HFFc6 (cell line): ENCODE data around the gene SLC39A11. TPM values are rescaled to one million over a fixed set of nuclear protein-coding genes. Genes with fewer than 3 reads are reported as not detected.
A peak's percentile ranks its signal among the peaks of the same experiment; 100 is the strongest.

Source experiments
- DNase-seq: peaks from one replicate; pipeline ENCODE4 v3.0.0-alpha.2; 2018
- H3K27ac Mint-ChIP-seq: 2 replicates; pipeline ENCODE4 v1.8.0; 2020; ENCODE audit warnings: mild to moderate bottlenecking, mixed read lengths
- H3K27me3 Mint-ChIP-seq: 2 replicates; pipeline ENCODE4 v1.8.0; 2021; ENCODE audit warnings: mild to moderate bottlenecking, moderate library complexity, mixed read lengths; ENCODE audit not compliant: insufficient read depth
- H3K36me3 Mint-ChIP-seq: 2 replicates; pipeline ENCODE4 v1.8.0; 2021; ENCODE audit warnings: low read depth, mixed read lengths
- H3K4me1 Mint-ChIP-seq: 2 replicates; pipeline ENCODE4 v1.8.0; 2020; ENCODE audit warnings: low read depth, mixed read lengths
- H3K4me3 Mint-ChIP-seq: 2 replicates; pipeline ENCODE4 v1.8.0; 2020; ENCODE audit warnings: mild to moderate bottlenecking, moderate library complexity, mixed read lengths
- H3K9me3 Mint-ChIP-seq: 2 replicates; pipeline ENCODE4 v1.8.0; 2020; ENCODE audit warnings: mild to moderate bottlenecking, mixed read lengths
- CTCF ChIP-seq: fragments of 200-600 bp; sonication (generic); IDR thresholded peaks from 2 replicates; pipeline ENCODE4 v1.5.0; 2021; ENCODE audit warnings: antibody characterized with exemption, mild to moderate bottlenecking
- total RNA-seq, 6 experiments: library from RNA; stranded (reverse); fragmentation: NEBNext Ultra II Directional; extraction: Animal tissue kit (Norgen Biotek cat#: 25700); gene quantifications; 2 replicates in 1 of 6; 3 replicates in 5 of 6; pipeline ENCODE4 v1.2.3, GENCODE V29; 2021

Gene SLC39A11
- total RNA-seq, 6 experiments from 2014 or later = 29.7 to 40.6 (median 34.9) TPM

DNA sequence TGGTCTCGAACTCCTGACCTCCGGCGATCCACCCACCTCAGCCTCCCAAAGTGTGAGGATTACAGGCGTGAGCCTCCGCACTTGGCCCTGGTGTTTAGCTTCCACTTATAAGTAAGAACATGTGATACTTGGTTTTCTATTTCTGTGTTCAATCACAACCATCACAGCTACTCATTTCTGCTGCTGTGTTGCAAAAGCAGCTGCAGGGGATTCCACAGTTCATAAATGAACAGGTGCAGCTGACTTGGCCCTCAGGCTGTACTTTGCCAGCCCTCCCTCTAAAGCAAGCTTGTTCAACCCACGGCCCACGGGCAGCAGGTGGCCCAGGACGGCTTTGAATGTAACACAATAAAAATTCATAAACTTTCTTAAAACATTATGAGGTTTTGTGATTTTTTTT is 79.2 kb downstream of the SLC39A11 start:
- Mint-ChIP-seq H3K27ac (0 out of 2 replicates have a peak overlapping the region, but pooled peaks have one; percentile 8), H3K4me1 (peaks cover 56% of the 10 kb centered on the region), H3K36me3 (peaks cover 4% of the 10 kb centered on the region; the same call in 1 of the 2 replicates), H3K4me3 (no peak overlapping the region), H3K27me3 (peaks cover 2% of the 10 kb centered on the region; the same call in 1 of the 2 replicates), H3K9me3 (peaks cover 6% of the 10 kb centered on the region; the same call in 1 of the 2 replicates)
- no peak for TF ChIP-seq CTCF
- no peak for DNase-seq

- Mint-ChIP-seq H3K36me3 (no peaks in the 10 kb centered on the region), H3K27me3 (peaks cover 2% of the 10 kb centered on the region; the same call in 1 of the 2 replicates), H3K27ac (no peak overlapping the region; the same call in 1 of the 2 replicates)
Measured at GRCh38 chr17:73011016-73011486, 81.4 kb downstream of the SLC39A11 start.

GRCh38 chr17:73010414-73010813 is 82.1 kb downstream of the SLC39A11 start:
- Mint-ChIP-seq H3K27ac (no peak overlapping the region), H3K4me1 (peaks cover 32% of the 10 kb centered on the region), H3K27me3 (peaks cover 2% of the 10 kb centered on the region; the same call in 1 of the 2 replicates), H3K36me3 (no peaks in the 10 kb centered on the region), H3K9me3 (no peaks in the 10 kb centered on the region), H3K4me3 (no peak overlapping the region)
- no peak for TF ChIP-seq CTCF
- DNase-seq = no peak

More at GRCh38 chr17:73011016-73011486, 81.4 kb downstream of the SLC39A11 start:
- Mint-ChIP-seq H3K9me3 (no peaks in the 10 kb centered on the region), H3K4me1 (peaks cover 33% of the 10 kb centered on the region), H3K4me3 (peak overlapping the region; percentile 38; the same call in 1 of the 2 replicates)
- no peak for DNase-seq
- TF ChIP-seq CTCF = no peak

- H3K36me3 Mint-ChIP-seq = no peaks in the 10 kb centered on the region
- no peak overlapping the region for H3K27ac Mint-ChIP-seq
- no peak for TF ChIP-seq CTCF
- H3K9me3 Mint-ChIP-seq = no peaks in the 10 kb centered on the region
- no peaks in the 10 kb centered on the region; the same call in 1 of the 2 replicates for H3K27me3 Mint-ChIP-seq
- H3K4me1 Mint-ChIP-seq = peaks cover 16% of the 10 kb centered on the region
- DNase-seq = no peak
- no peak overlapping the region for H3K4me3 Mint-ChIP-seq
Measured at GRCh38 chr17:73007407-73007806, 85.1 kb downstream of the SLC39A11 start.

GRCh38 chr17:73005360-73005759 is 87.1 kb downstream of the SLC39A11 start:
- no peak for TF ChIP-seq CTCF
- DNase-seq = no peak
- no peak overlapping the region for H3K27ac Mint-ChIP-seq

More at GRCh38 chr17:73005360-73005759, 87.1 kb downstream of the SLC39A11 start:
- Mint-ChIP-seq H3K4me1 (peaks cover 6% of the 10 kb centered on the region; the same call in 1 of the 2 replicates), H3K9me3 (no peaks in the 10 kb centered on the region), H3K4me3 (no peak overlapping the region), H3K27me3 (no peaks in the 10 kb centered on the region; the same call in 1 of the 2 replicates), H3K36me3 (no peaks in the 10 kb centered on the region)
